OCI-M1 (cell line): ENCODE measurements around the gene ZNF148.
A peak's percentile ranks its signal among the peaks of the same experiment; 100 is the strongest.

ENCODE experiments used
- DNase-seq: peaks from one replicate; lab custom pipeline; 2025; lab: John Stamatoyannopoulos, UW

The ZNF148 gene

GRCh38 chr3:125220183-125220582, 154.9 kb downstream of the ZNF148 start:
- no peak for DNase-seq

DNA sequence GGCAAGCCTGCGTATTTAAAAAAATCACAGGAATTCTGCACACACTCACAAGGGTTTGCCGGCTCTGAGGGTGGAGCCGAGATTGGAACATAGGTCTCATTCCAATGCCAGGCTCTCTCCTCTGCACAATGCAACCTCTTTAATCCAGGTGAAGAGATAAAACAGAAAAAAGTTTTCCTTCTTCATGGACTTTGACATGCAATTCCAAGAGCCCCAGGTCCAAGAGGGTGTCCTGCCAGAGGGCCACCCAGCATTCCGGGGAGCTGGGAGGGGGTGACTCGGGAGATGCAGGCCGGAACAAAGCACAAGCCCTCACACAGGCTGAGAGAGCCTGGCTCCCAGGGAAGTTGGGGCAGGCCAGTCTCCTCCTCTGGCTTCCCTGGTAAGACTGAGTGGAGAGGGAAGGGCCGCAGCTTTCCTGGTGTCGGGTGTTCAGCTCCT, 155.8 kb downstream of the ZNF148 start:
- DNase-seq, result no peak

DNA sequence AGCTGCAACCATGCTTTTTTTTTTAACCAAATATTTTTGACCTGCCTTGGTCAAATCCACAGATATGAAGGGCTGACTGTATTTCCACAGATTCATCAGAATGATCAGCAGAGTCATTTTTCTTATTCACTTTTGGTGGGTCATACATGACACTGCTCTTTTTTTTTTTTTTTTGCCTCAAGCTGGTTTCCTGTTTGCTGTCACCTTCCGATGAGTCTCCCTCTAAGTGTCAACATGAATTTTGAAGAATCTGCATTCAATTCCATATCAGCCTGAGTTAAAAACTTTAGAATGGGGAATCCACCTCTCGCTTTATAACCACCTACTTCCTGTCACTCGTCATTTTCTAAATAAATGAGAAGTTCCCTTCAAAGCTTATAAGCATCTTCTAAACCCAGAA, 160.4 kb downstream of the ZNF148 start:
- DNase-seq, result peak; percentile 52

GRCh38 chr3:125213946-125214542, 161.1 kb downstream of the ZNF148 start:
- DNase-seq, result no peak

DNA sequence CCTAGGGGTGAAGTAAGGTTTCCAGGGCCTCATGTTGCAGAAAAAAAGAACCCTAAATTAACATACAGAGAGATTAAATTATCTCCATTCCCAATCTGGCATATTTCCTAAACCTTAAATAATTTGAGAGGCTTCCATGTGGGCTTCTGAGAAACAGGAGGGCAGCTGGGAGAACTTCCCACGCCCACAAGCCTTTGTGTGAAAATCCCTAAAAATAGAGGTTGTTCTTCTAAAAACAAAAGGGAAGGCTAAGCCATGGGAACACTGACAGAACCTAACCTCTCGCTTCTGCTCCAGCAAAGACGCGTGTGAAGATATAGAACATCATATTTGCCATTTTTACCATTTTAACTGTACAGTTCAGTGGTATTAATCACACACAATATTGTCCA, 161.8 kb downstream of the ZNF148 start:
- DNase-seq, result no peak

DNA sequence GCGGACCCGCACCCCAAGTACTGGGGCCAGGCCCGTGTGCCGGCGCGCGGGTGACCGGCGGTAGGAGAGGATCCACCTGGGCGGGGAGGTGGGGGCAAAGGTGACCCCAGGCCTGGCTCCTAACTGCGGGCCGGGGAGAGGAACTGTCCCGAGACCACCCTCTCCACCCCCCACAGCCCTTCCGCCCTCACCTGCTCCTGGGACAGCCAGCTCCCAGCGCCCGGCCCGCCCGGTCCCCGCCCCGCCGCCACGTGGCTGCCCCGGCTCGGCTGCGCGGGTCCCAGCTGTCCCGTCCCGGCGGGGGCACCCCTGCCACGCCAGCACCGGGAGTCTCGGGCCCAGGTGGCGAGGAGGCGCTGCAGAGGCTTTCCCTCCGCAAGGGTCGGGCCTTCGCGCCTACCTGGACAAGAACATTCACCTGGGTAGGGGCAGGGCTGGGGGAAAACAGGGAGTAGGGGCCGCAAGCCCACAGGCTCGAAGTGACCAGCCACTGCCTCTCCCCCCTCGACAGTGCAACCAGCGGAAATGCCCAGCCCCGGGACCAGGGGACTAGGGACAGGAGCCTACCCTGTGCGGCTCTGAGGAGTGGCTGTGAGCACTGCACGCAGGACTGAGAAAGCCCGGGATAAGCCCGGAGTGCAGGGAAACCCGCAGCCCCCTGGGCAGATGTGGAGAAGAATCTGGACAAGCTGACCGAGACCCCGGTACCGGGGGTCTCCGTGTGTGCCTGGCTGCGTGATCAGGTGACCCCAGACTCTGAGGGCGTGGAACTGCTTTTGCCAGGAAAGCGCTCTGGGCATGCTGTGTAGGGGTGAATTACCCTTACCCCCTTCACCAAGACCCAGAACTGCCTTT, 162.4 kb downstream of the ZNF148 start, which contains the start of gene SLC12A8:
TSS of gene SLC12A8 (minus strand) at position 240 of the 855 bp plus-strand sequence. CDS start 1,399 bp downstream, outside the sequence.
- no peak for DNase-seq

DNA sequence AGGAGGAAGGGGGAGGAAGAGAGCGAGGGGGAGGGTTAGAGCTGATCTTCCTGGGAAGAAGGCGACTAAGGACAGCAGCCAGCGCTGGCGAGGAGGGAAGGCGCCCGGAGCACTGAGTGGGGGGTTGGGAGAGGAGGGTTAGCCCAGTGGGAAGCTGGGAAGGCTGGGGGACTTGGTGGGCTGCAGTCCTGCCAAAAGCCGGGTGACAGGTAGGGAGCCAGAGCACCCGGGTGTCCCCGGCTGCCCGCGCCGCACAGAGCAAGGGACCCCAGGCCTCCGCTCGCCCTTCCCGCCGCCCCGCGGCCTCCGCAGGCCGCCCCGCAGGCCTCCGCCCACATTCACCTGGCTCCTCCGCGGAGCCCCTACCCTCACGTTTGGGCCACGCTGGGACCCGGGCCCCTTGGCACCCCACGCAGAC, 163.0 kb downstream of the ZNF148 start:
- DNase-seq, result no peak

GRCh38 chr3:125211523-125212090, 163.5 kb downstream of the ZNF148 start:
- DNase-seq, result no peak

DNA sequence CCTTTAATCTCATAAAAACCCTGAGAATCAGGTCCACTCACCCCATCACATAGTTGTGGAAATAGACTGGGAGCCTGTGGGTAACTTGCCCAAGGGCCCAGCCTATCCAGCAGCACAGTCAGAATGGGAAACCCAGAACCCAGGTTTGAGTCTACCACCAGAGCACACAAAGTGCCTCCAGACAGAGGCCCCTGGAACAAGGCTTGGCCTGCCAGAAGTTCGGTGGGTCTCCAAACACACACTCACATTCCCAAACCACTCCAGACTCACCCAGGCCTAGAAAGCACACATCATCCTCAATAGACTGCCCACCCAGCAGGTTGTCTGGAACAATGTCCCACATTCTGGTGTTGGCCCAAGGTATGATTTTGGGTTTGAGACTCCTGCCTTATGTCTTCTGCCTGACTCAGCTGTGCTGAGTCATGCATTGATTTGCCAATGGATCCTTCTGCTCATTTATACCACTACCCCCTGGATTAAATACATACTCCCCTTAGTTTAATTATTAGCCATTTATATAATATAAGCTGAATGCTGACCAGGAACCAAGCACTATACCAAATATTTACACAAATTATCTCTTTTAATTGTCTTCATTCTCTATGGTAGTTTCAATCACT, 167.1 kb downstream of the ZNF148 start:
- no peak for DNase-seq

DNA sequence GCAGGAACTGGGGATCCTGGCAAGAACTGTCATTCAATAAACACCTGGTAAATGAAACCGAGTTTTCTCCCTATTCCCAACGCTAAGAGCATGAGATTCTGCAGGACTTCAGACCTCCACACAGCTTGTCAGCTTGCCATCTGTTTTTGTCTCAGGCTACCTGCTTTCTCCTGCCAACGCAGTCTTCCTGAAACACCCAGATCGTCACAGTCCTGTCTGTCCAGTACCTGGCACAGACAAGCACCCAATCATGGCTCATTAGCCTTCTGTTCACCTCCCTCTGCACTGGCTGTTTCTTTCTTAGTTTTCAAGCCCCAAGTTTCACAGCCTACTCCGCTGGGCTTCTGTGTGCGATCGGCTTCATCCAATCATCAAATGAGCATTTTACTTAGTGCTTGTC, 167.6 kb downstream of the ZNF148 start:
- no peak for DNase-seq

GRCh38 chr3:125206934-125207333, 168.2 kb downstream of the ZNF148 start:
- DNase-seq, result no peak

DNA sequence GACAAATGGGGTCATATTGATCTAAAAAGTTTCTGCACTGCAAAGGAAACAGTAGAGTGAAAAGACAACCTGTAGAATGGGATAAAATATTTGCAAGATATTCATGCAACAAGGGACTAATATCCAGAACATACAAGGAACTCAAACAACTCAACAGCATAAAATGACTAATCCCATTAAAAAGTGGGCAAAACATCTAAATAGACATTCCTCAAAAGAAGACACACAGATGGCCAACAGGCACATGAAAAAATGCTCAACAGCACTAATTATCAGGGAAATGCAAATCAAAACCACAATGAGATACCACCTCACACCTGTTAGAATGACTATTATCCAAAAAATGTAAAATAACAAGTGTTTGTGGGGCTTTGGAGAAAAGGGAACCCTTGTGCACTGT, 171.4 kb downstream of the ZNF148 start:
- DNase-seq, result no peak

DNA sequence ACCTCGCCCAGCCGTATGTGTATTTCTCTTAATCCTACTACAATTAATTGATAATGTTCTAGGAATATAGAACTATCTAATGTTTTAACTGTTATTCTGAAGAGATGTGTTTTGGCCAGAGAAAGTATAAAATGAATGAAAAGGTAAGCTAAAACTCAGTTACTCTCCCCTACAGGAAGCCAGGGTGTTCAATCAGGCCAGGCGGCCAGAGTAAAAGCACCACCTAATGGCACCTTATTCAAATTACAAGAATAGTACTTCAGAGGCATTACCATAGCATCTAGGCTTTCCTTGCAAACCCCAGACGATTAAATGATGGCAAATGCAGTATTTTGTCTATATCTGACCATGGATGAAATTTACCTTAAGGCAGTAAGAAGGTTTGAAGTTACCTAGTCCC, 172.9 kb downstream of the ZNF148 start:
- DNase-seq, result peak; percentile 44

DNA sequence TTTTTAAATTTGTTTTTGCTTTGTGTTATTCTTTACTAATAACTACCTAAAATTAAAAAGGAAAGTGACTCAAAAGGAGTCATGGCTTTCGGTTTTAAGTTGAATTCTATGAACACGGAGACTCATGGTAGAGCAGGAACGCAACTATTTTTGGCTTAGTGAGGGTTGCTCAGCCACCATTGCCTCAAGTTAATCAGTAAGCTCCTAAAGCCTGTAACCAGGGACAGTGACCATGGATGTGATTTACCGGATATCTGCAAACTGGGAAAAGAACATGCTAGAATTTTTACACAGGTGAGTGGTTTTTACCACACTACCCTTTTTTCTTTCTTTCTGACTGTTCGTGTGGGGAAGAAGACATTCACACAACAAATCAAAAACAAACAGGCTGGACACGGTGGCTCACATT, 174.4 kb downstream of the ZNF148 start:
- no peak for DNase-seq

- DNase-seq, result no peak
Measured at GRCh38 chr3:125194849-125195601, 180.1 kb downstream of the ZNF148 start.

GRCh38 chr3:125194061-125194848, 180.9 kb downstream of the ZNF148 start:
- DNase-seq, result no peak

GRCh38 chr3:125192190-125193035, 182.7 kb downstream of the ZNF148 start:
- no peak for DNase-seq

DNA sequence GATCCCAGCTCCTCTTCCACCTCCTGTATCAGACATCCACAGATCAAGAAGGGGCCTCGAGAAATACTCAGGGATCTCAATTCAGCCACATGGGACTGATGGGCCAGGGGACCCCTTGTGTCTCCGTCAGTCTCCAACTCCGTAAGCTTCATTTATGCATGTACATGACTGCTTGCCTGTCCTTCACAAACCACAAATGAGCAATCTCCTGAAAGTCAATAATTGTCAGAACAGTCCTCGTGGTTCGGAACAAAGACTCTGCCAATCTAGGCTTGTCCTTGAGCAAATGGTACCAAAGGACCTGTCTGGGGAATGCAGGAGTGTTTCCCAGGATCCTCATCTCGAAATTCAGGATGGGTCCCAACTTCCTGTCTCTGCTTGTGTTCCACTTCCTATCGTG, 183.4 kb downstream of the ZNF148 start:
- no peak for DNase-seq

GRCh38 chr3:125191256-125191655, 183.9 kb downstream of the ZNF148 start:
- DNase-seq, result no peak

DNA sequence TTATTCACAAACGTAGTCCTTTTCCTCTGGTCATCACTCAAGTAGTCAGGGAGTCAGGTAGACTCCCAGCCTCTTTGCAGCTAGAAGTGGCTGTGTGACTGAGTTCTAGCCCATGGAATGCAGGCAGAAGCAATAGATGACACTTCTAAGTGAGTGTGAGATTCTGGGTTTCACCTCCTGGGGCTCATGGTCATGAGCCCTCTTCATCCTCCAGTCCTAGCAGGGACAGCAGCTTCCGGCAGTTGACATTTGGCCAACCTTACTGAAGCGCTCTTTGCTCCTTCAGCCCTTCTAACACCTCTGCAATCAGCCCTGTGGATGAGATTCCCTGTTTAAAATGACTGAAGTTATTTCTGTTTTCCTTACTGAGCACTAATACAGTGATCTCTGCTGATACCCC, 184.3 kb downstream of the ZNF148 start:
- no peak for DNase-seq
